Activated T-cell treated with anti-CD3 and anti-CD28 coated beads, Interleukin-2, amount 50 U/mL, for 4 hours (primary cell): ENCODE measurements around the gene CAPRIN1. TPM values are rescaled to one million over a fixed set of nuclear protein-coding genes. Genes with fewer than 3 reads are reported as not detected.

Experiments
- ATAC-seq, 2 donors: fragments of 200-7000 bp; cut with Tn5 transposase; one replicate each; pipeline ENCODE4 v1.10.0; 2021
- DNase-seq: peaks from one replicate; pipeline ENCODE4 v3.0.0-alpha.2; 2020
- H3K27me3 Mint-ChIP-seq: one replicate; pipeline ENCODE4 v1.8.0; 2021; ENCODE audit warnings: low read depth, mixed read lengths
- H3K36me3 Mint-ChIP-seq: one replicate; pipeline ENCODE4 v1.8.0; 2022; ENCODE audit warnings: mixed read lengths; ENCODE audit not compliant: insufficient read depth
- H3K4me1 Mint-ChIP-seq: one replicate; pipeline ENCODE4 v1.8.0; 2021; ENCODE audit warnings: low read depth, mixed read lengths
- H3K4me3 Mint-ChIP-seq: one replicate; pipeline ENCODE4 v1.8.0; 2021; ENCODE audit warnings: mild to moderate bottlenecking, moderate library complexity, mixed read lengths
- H3K9me3 Mint-ChIP-seq: one replicate; pipeline ENCODE4 v1.8.0; 2021; ENCODE audit warnings: mixed read lengths
- total RNA-seq, 3 donors: library from RNA; stranded (reverse); gene quantifications; one replicate each; pipeline ENCODE4 v1.2.1, GENCODE V29; 2021

Gene CAPRIN1, protein sequence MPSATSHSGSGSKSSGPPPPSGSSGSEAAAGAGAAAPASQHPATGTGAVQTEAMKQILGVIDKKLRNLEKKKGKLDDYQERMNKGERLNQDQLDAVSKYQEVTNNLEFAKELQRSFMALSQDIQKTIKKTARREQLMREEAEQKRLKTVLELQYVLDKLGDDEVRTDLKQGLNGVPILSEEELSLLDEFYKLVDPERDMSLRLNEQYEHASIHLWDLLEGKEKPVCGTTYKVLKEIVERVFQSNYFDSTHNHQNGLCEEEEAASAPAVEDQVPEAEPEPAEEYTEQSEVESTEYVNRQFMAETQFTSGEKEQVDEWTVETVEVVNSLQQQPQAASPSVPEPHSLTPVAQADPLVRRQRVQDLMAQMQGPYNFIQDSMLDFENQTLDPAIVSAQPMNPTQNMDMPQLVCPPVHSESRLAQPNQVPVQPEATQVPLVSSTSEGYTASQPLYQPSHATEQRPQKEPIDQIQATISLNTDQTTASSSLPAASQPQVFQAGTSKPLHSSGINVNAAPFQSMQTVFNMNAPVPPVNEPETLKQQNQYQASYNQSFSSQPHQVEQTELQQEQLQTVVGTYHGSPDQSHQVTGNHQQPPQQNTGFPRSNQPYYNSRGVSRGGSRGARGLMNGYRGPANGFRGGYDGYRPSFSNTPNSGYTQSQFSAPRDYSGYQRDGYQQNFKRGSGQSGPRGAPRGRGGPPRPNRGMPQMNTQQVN
- 100 to 1,000 TPM; 315 to 356 (median 341) TPM for total RNA-seq

DNA sequence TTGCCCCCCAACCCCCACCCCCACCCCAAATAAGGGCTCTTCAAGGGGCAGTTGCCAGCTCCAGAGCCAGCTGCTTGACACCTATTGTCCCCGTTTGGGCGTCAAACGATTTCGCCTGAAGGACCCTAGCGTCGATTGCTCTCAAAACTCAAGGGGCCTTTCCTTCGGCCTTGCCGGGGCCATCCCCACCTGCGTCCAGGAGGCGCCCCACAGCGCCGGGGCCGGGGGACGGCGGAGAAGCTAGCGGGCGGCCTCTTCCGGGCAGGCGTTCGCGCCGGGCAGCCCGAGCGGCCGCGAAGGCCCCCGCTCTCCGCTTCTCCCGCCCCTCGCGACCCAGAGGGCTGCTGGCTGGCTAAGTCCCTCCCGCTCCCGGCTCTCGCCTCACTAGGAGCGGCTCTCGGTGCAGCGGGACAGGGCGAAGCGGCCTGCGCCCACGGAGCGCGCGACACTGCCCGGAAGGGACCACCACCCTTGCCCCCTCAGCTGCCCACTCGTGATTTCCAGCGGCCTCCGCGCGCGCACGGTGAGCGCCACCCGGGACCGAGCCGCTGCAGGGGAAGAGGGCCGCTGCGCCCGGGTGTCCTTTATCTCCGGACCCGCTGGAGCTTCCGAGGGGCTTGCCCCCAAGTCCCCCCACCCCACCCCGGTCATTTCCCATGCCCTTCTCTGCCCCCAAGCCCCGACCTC lies at the start of gene CAPRIN1:
CAPRIN1 (plus strand) TSS at position 383 of the 687 bp plus-strand sequence. CDS start 690 bp downstream, outside the sequence.
- DNase-seq: peak; percentile 76
- no peaks in the 10 kb centered on the region for H3K27me3 Mint-ChIP-seq
- H3K36me3 Mint-ChIP-seq: peaks cover 8% of the 10 kb centered on the region
- ATAC-seq: peak; percentile 81 to 82
- H3K4me1 Mint-ChIP-seq: peaks cover 20% of the 10 kb centered on the region
- no peaks in the 10 kb centered on the region for H3K9me3 Mint-ChIP-seq
- peak within 1 kb of the TSS; percentile 100 for H3K4me3 Mint-ChIP-seq

DNA sequence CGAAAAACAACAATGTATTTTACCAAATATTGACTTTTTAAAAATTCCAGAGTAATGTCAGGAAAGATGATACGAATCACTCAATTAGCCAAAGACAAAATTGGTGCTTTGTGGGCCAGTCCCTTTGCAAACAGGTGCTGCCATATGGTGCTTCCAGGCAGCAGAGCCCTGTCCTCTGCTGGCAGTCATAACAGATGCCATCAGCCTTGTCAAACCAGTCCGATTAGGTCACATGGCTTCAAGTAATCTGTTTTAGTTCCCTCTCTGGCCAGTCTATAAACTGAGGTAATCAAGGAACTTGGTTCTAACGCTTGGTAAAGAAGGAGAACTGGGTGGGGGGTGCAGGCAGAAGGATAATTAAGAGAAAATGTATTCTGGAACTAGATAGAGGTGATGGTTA lies 49.1 kb upstream of the CAPRIN1 start:
- H3K36me3 Mint-ChIP-seq: no peaks in the 10 kb centered on the region
- H3K4me1 Mint-ChIP-seq: no peaks in the 10 kb centered on the region
- H3K4me3 Mint-ChIP-seq: no peak overlapping the region
- H3K27me3 Mint-ChIP-seq: peaks cover 18% of the 10 kb centered on the region
- DNase-seq: no peak
- ATAC-seq: no peak
- no peaks in the 10 kb centered on the region for H3K9me3 Mint-ChIP-seq

DNA sequence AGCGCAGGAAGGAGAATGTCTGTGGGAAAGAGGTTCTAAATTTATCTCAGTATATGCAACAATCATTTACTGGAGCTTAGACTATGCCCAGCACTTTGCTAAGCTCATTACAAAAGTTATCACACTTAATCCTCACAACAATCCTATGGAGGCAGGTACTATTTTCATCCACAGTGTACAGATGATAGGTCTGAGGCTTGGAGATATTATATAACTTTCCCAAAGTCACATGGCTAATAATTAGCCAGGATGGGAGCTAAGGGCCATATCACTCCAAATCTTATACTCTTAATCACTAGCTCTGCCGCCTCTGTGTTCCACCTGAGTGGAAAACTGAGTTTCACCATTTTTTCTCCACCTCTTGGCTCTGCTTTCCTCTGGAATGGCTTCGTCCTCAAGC lies 47.3 kb upstream of the CAPRIN1 start:
- no peaks in the 10 kb centered on the region for H3K36me3 Mint-ChIP-seq
- DNase-seq: no peak
- no peaks in the 10 kb centered on the region for H3K9me3 Mint-ChIP-seq
- H3K27me3 Mint-ChIP-seq: peaks cover 17% of the 10 kb centered on the region
- no peak for ATAC-seq
- no peaks in the 10 kb centered on the region for H3K4me1 Mint-ChIP-seq
- H3K4me3 Mint-ChIP-seq: no peak overlapping the region

DNA sequence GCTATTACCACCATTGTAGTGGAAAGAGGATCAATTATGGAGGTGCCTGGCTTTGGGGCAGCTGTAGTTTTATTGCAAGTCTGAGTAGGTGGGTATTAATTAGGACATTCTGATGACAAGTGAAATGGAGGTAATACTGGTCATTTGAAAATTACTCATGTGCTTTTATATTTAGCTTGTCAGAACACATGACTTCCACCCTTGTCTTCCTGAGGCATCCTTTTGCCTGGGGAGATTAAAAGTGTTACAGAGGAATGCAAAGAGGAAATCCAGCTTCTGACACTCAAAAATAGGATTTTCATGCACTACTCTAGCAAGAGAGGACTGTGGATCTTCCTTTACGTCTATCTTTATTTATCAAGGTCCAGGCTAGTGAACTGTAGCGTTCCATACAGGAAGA lies 44.7 kb upstream of the CAPRIN1 start:
- peaks cover 15% of the 10 kb centered on the region for H3K27me3 Mint-ChIP-seq

DNA sequence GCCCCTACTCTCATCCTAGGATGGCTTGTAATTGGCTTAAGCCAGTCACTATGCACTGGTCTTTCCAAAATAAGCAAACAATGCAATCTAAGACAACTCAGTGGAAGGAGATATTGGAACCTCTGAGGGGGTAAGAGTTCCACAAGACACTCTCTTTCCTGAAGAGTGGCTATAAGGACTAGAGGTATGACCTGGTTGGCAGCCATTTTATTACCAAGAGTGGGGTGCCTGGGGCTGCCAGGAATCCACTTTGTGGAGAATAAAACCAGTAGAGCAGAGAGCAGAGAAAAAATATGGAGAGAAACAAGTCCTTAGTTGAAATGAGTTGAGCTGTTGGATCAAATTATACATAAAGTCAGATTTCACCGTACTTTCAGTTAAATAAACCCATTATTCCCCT lies 38.8 kb upstream of the CAPRIN1 start:
- DNase-seq: no peak
- H3K36me3 Mint-ChIP-seq: no peaks in the 10 kb centered on the region
- no peak for ATAC-seq
- no peak overlapping the region for H3K4me3 Mint-ChIP-seq
- H3K9me3 Mint-ChIP-seq: no peaks in the 10 kb centered on the region
- no peaks in the 10 kb centered on the region for H3K4me1 Mint-ChIP-seq
- peaks cover 13% of the 10 kb centered on the region for H3K27me3 Mint-ChIP-seq

More for the DNA sequence above, 44.7 kb upstream of the CAPRIN1 start:
- ATAC-seq (no peak), DNase-seq (no peak)
- no peaks in the 10 kb centered on the region for H3K36me3 Mint-ChIP-seq
- no peaks in the 10 kb centered on the region for H3K9me3 Mint-ChIP-seq
- no peak overlapping the region for H3K4me3 Mint-ChIP-seq
- no peaks in the 10 kb centered on the region for H3K4me1 Mint-ChIP-seq

DNA sequence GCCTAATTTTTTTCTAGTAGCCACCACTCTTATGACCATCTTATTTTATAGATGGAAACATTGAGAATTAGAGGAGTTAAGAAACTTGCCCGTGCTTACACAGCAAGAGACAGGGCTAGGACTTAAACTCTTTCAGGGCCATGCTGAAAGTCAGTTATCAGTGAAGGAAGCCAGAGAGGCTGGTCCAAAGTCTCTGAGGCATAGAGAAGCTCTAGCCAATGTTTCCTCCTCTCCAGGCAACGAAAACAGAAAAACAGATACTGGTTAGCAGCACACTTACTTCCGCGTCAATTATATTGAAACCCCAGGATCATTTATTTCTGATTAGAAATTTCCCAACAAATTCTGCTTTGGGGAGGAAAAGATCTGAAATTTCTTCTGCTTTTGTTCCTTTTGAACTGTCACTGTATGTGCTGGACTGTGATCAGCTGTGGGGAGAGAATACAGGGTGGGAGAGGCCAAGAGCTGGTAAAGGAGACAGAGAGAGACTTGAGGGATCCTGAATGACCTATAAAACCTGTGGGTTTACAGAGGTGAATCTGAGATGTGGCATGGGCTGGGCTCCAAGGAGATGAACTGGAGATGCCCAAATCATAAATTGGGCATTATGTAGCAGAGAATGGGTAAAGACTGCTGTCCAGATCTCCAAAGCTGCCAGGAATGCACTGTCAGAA lies 37.5 kb upstream of the CAPRIN1 start:
- Mint-ChIP-seq H3K4me1 (no peaks in the 10 kb centered on the region), H3K4me3 (no peak overlapping the region), H3K36me3 (no peaks in the 10 kb centered on the region), H3K27me3 (peaks cover 7% of the 10 kb centered on the region), H3K9me3 (no peaks in the 10 kb centered on the region)
- ATAC-seq: no peak
- no peak for DNase-seq

DNA sequence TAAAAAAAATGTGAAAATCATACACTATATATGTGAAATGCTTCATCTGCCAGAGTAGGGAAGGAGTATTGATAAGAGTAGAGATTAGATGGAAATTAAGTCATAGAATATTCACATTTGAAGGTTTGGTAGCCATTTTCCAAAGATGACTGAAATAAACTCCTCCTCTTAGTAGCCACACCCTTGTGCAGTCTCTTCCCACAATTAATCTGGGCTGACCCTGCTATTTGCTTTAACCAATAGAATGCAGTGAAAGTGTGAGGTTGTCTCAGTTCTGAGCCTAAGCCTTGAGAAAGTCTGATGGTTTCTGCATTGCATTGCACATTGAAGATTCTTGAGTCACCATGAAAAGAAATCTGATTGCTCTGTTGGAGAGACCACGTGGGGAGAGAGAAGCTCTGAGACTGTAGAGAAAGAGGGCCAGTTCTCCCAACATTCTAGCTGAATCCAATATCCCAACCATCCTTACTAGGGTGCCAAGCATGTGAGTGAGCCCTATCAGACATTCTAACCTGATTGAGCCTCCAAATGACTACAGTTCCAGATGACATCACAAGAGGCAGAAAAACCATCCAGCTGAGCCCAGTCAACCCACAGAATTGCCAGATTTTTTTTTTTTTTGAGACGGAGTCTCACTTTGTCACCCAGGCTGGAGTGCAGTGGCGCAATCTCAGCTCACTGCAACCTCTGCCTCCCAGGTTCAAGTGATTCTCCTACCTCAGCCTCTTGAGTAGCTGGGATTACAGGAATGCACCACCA lies 29.4 kb upstream of the CAPRIN1 start:
- H3K27me3 Mint-ChIP-seq: no peaks in the 10 kb centered on the region
- peaks cover 2% of the 10 kb centered on the region for H3K36me3 Mint-ChIP-seq
- H3K4me3 Mint-ChIP-seq: no peak overlapping the region
- DNase-seq (no peak), ATAC-seq (no peak)
- no peaks in the 10 kb centered on the region for H3K4me1 Mint-ChIP-seq
- H3K9me3 Mint-ChIP-seq: peaks cover 4% of the 10 kb centered on the region

DNA sequence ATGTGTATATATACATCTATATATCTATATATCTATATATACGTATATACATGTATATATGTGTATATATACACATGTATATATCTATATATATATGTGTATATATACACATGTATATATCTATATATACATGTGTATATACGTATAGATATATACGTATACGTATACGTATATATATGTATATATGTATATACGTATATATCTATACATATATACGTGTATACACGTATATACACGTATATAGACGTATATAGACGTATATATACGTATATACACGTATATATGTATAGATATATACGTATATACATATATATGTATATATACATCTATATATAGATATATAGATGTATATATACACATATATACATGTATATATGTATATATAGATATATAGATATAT lies 25.1 kb upstream of the CAPRIN1 start:
- Mint-ChIP-seq H3K36me3 (peaks cover 2% of the 10 kb centered on the region), H3K27me3 (no peaks in the 10 kb centered on the region), H3K4me3 (no peak overlapping the region), H3K9me3 (peaks cover 4% of the 10 kb centered on the region), H3K4me1 (no peaks in the 10 kb centered on the region)
- DNase-seq (no peak), ATAC-seq (no peak)

DNA sequence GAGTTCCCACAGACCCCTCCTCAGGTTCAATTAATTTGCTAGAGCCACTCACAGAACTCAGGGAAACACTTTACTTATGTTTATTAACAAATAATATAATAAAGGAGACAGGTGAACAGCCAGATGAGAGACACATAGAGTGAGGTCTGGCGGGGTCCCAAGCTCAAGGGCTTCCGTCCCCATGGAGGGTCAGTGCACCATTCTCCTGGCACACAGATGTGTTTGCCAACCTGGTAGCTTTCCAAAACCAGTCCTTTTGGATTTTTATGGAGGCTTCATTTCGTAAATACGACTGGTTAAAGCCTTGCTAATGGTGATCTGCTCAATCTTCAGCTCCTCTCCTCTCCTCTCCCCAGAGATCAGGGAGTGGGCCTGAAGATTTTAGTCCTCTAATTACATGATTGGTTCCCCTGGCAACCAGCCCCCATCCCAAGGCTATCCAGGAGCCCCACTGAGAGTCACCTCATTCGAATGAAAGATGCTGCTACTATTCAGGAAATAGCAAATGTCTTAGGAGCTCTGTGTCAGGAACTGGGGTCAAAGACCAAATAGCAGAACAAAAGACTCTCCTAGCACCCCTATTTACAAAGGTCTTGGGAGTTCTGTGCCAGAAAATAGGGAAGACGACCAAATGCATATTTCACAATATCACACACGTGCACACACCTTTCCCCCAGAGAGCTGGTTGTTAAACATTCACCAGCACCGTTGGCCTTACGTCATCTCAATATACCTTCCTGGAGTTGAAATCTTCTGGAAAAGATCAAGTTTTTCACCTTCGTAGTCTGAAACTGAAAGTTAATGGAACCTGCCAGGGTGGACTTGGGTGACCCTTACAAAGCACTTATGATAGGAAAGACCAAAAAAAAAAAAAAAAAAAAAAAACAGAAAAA lies 23.8 kb upstream of the CAPRIN1 start:
- DNase-seq: no peak
- ATAC-seq: no peak
- no peak overlapping the region for H3K4me3 Mint-ChIP-seq
- H3K27me3 Mint-ChIP-seq: no peaks in the 10 kb centered on the region
- H3K36me3 Mint-ChIP-seq: no peaks in the 10 kb centered on the region
- no peaks in the 10 kb centered on the region for H3K9me3 Mint-ChIP-seq
- H3K4me1 Mint-ChIP-seq: no peaks in the 10 kb centered on the region

DNA sequence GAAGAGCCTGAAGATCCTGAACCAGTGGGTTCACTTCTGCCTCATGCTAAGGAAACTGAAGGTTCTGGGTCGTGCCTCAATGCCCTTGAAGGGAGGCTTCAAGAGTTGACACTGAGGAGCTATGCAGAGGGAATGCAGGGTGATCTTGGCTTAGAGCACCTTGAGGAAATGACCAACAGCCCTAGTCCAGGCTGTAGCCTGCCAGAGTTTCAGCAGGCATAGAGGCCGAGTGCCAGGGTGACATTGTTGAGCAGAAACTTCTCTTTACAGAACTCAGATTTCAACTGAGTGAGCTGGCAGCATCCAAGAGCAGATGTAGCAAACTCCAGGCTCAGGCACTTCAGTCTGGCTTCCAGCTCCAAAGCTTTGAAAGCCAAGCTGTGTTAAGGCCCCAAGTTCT lies 23.1 kb upstream of the CAPRIN1 start:
- Mint-ChIP-seq H3K4me3 (no peak overlapping the region), H3K9me3 (no peaks in the 10 kb centered on the region), H3K4me1 (no peaks in the 10 kb centered on the region), H3K36me3 (no peaks in the 10 kb centered on the region), H3K27me3 (no peaks in the 10 kb centered on the region)
- DNase-seq (no peak), ATAC-seq (no peak)

DNA sequence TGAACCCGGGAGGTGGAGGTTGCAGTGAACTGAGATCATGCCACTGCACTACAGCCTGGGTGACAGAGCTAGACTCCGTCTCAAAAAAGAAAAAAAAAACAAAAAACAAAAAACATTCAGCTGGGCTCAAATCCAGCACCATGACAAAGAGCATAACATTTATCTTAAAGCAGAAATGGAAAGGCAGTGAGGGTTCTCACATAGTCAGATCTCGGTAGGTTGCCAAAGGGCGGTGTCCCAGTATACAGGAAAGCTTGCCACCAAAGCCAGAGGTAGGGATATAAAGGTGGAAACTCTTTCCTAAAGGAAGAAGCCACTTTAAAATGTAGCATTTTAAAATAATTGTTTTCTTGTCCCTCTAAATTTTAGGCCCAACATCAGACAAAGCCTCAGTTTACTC lies 22.4 kb upstream of the CAPRIN1 start:
- H3K27me3 Mint-ChIP-seq: no peaks in the 10 kb centered on the region
- ATAC-seq (no peak), DNase-seq (no peak)
- no peaks in the 10 kb centered on the region for H3K4me1 Mint-ChIP-seq
- H3K4me3 Mint-ChIP-seq: no peak overlapping the region
- H3K9me3 Mint-ChIP-seq: no peaks in the 10 kb centered on the region
- H3K36me3 Mint-ChIP-seq: no peaks in the 10 kb centered on the region

DNA sequence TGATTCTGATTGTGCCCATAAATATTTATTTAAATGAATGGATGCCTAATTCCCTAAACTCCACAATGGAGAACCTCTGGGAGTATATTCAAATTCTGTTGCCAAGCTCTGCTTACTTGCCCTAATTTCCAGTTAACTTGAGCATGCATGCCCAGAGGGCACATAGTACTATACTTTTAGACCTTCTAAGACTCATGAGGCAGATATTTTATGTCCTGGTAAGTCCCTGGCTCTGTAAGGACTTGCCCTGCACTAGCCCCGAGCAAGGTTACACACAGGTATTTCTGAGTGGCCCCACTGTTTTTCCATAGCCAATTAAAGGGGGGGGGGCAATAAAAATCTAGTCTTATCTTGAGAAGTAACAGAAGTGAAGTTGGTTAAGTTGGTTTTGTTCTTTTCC lies 21.1 kb upstream of the CAPRIN1 start:
- Mint-ChIP-seq H3K4me3 (no peak overlapping the region), H3K4me1 (no peaks in the 10 kb centered on the region), H3K27me3 (no peaks in the 10 kb centered on the region), H3K36me3 (no peaks in the 10 kb centered on the region), H3K9me3 (no peaks in the 10 kb centered on the region)
- no peak for ATAC-seq
- DNase-seq: no peak

DNA sequence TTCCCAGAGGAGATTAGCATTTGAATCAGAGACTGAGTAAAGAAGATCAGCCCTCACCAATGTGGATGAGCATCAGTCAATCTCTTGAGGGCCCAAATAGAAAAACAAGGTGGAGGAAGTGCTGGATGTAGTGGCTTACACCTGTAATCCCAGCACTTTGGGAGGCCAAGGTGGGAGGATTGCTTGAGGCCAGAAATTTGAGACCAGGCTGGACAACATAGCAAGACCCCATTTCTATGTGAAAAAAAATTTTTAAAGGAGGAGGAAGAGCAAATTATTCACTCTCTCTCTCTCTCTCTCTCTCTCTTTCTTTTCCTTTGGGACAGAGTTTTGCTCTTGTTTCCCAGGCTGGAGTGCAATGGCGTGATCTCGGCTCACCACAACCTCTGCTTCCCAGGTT lies 18.1 kb upstream of the CAPRIN1 start:
- H3K27me3 Mint-ChIP-seq: peaks cover under 1% of the 10 kb centered on the region
- H3K36me3 Mint-ChIP-seq: no peaks in the 10 kb centered on the region
- DNase-seq (no peak), ATAC-seq (no peak)
- no peak overlapping the region for H3K4me3 Mint-ChIP-seq
- no peaks in the 10 kb centered on the region for H3K9me3 Mint-ChIP-seq
- H3K4me1 Mint-ChIP-seq: no peaks in the 10 kb centered on the region
